Ishikawa (cell line): ENCODE results near the gene NEK7.

Source experiments
- CEBPB ChIP-seq: IDR thresholded peaks from 2 replicates; pipeline ENCODE4 v1.6.1; 2012
- CREB1 ChIP-seq: IDR thresholded peaks from 2 replicates; pipeline ENCODE4 v1.6.1; 2012; ENCODE audit warnings: low read depth
- EGR1 ChIP-seq: IDR thresholded peaks from 2 replicates; pipeline ENCODE4 v1.6.1; 2012
- EP300 ChIP-seq: IDR thresholded peaks from 2 replicates; pipeline ENCODE4 v1.6.1; 2012; ENCODE audit warnings: borderline replicate concordance
- FOXM1 ChIP-seq: IDR thresholded peaks from 2 replicates; pipeline ENCODE4 v1.6.1; 2012; ENCODE audit warnings: low read depth, borderline replicate concordance
- NFIC ChIP-seq: IDR thresholded peaks from 2 replicates; pipeline ENCODE4 v1.6.1; 2012
- RAD21 ChIP-seq: IDR thresholded peaks from 2 replicates; pipeline ENCODE4 v1.6.1; 2012; ENCODE audit warnings: low read depth
- TAF1 ChIP-seq: IDR thresholded peaks from 2 replicates; pipeline ENCODE4 v1.6.1; 2012; ENCODE audit warnings: low read depth, mild to moderate bottlenecking
- TCF12 ChIP-seq: IDR thresholded peaks from 2 replicates; pipeline ENCODE4 v1.6.1; 2012; ENCODE audit warnings: low read depth
- TEAD4 ChIP-seq: IDR thresholded peaks from 2 replicates; pipeline ENCODE4 v1.6.1; 2012
- YY1 ChIP-seq: IDR thresholded peaks from 2 replicates; pipeline ENCODE4 v1.6.1; 2012; ENCODE audit warnings: low read depth
- ZBTB7A ChIP-seq: IDR thresholded peaks from 2 replicates; pipeline ENCODE4 v1.6.1; 2012; ENCODE audit warnings: low read depth
- TF ChIP-seq, protein P1 (sequence below): IDR thresholded peaks from 2 replicates; pipeline ENCODE4 v1.6.1; 2012; ENCODE audit warnings: low read depth, mild to moderate bottlenecking
- TF ChIP-seq, protein P2 (sequence below): IDR thresholded peaks from 2 replicates; pipeline ENCODE4 v1.6.1; 2012
- TF ChIP-seq, protein P3 (sequence below): IDR thresholded peaks from 2 replicates; pipeline ENCODE4 v1.6.1; 2012

NEK7 gene

DNA sequence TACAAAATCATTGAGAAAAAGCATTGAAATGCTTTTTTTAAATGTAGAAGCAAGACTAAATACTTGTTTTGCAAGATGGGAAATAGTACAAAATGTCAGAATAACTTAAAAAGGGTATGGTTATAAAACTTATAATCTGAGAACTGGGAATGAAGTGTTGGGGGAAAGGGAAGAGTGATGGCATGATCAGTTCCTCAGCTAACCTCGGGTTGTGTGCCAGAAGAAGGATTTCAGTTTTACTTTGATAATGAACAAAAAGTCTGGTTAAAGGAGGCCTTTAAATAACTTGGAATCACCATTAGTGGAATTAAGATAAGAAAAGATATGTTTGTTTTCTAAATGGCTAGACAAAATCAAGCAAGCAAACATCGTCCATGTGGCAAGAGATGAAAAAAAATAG lies 20.7 kb downstream of the NEK7 start:
- TF ChIP-seq, protein P1, sequence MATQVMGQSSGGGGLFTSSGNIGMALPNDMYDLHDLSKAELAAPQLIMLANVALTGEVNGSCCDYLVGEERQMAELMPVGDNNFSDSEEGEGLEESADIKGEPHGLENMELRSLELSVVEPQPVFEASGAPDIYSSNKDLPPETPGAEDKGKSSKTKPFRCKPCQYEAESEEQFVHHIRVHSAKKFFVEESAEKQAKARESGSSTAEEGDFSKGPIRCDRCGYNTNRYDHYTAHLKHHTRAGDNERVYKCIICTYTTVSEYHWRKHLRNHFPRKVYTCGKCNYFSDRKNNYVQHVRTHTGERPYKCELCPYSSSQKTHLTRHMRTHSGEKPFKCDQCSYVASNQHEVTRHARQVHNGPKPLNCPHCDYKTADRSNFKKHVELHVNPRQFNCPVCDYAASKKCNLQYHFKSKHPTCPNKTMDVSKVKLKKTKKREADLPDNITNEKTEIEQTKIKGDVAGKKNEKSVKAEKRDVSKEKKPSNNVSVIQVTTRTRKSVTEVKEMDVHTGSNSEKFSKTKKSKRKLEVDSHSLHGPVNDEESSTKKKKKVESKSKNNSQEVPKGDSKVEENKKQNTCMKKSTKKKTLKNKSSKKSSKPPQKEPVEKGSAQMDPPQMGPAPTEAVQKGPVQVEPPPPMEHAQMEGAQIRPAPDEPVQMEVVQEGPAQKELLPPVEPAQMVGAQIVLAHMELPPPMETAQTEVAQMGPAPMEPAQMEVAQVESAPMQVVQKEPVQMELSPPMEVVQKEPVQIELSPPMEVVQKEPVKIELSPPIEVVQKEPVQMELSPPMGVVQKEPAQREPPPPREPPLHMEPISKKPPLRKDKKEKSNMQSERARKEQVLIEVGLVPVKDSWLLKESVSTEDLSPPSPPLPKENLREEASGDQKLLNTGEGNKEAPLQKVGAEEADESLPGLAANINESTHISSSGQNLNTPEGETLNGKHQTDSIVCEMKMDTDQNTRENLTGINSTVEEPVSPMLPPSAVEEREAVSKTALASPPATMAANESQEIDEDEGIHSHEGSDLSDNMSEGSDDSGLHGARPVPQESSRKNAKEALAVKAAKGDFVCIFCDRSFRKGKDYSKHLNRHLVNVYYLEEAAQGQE, result no peak
- TF ChIP-seq, protein P2, sequence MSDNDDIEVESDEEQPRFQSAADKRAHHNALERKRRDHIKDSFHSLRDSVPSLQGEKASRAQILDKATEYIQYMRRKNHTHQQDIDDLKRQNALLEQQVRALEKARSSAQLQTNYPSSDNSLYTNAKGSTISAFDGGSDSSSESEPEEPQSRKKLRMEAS, result no peak
- TF ChIP-seq YY1 (no peak), ZBTB7A (no peak), FOXM1 (no peak), EGR1 (no peak), CREB1 (no peak), EP300 (no peak), CEBPB (no peak), NFIC (no peak), RAD21 (no peak), TCF12 (no peak), TEAD4 (no peak), TAF1 (no peak)
- TF ChIP-seq, protein P3, sequence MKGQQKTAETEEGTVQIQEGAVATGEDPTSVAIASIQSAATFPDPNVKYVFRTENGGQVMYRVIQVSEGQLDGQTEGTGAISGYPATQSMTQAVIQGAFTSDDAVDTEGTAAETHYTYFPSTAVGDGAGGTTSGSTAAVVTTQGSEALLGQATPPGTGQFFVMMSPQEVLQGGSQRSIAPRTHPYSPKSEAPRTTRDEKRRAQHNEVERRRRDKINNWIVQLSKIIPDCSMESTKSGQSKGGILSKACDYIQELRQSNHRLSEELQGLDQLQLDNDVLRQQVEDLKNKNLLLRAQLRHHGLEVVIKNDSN, result no peak

DNA sequence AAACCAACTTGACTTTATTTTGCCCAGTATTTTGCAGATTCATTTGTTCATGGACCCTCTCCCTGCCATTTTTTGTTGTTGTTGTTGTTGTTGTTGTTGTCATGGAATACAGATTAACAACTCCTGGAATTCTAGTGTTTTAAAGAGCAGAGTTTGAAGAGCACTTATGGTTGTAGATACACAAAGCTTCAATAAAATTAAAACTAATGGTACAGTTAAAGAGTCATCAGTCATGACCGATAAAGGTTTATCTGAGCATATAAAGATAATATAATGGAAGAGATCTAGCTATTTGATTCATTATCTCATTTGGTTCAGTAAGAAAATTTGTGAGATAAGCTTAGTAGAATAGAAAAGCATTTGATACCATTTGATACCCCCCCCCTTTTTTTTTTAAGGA lies 21.8 kb downstream of the NEK7 start:
- TF ChIP-seq, protein P2, result no peak
- no peak for TF ChIP-seq TEAD4
- TF ChIP-seq YY1, result no peak
- no peak for TF ChIP-seq TAF1
- no peak for TF ChIP-seq ZBTB7A
- no peak for TF ChIP-seq EP300
- no peak for TF ChIP-seq CEBPB
- TF ChIP-seq, protein P1, result no peak
- TF ChIP-seq NFIC, result no peak
- no peak for TF ChIP-seq EGR1
- no peak for TF ChIP-seq CREB1
- TF ChIP-seq TCF12, result no peak
- no peak for TF ChIP-seq RAD21

DNA sequence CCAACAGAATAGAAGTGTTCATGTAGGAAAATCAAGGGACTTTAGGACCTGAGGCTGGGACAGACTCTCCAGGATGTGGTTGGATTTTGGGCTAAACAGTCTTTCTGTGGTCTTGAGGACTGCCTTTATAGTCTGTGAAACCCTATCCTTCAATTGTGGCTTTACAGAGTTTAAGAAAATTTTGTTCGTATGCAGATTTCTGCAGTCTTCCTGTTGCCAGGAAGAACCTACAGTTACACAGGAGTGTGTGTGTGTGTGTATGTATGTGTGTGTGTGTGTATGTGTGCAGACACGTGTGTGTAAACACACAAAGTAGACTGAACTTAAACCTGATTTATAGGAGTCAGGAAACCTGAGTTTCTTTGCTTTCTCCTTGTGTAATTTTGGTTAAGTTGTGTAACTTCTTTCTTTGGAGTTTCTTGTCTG lies 22.8 kb downstream of the NEK7 start:
- TF ChIP-seq NFIC (no peak), EGR1 (no peak)

DNA sequence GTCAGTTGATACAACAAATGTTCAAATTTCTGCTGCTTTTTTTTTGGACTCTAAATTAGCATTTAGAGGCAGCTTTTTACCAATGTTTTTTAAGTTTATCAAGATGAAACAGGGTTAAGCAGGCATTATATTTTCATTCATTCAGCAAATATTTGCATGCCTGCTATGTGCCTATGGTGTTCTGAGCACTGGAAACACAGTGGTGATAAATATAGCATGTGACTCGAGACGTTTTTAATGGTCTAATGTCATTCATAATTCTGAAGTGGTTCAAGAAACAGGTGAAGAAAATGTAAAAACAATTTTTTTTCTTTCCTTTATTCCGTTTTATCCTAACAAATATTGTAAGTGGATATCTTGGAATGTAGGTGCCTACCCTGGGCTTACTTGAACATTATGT lies 26.8 kb downstream of the NEK7 start:
- TF ChIP-seq EP300, result no peak
- no peak for TF ChIP-seq CEBPB
- TF ChIP-seq TEAD4, result no peak
- TF ChIP-seq FOXM1, result no peak
- TF ChIP-seq YY1, result no peak
- no peak for TF ChIP-seq TCF12
- TF ChIP-seq, protein P2, result no peak
- no peak for TF ChIP-seq RAD21
- no peak for TF ChIP-seq NFIC
- TF ChIP-seq TAF1, result no peak
- TF ChIP-seq ZBTB7A, result no peak
- TF ChIP-seq, protein P1, result no peak
- no peak for TF ChIP-seq CREB1
- TF ChIP-seq, protein P3, result no peak
- TF ChIP-seq EGR1, result no peak
